ENCODE data around the gene GABBR2. TPM values are rescaled to one million over a fixed set of nuclear protein-coding genes. Genes with fewer than 3 reads are reported as not detected.
"Not testable (repeated sequence)": the region's sequence is repeated elsewhere in the genome, so short reads cannot be mapped to it uniquely, and the experiment has no call there.

GABBR2 gene
- total RNA-seq, 1 donor from 2014 or later: not detected

DNA sequence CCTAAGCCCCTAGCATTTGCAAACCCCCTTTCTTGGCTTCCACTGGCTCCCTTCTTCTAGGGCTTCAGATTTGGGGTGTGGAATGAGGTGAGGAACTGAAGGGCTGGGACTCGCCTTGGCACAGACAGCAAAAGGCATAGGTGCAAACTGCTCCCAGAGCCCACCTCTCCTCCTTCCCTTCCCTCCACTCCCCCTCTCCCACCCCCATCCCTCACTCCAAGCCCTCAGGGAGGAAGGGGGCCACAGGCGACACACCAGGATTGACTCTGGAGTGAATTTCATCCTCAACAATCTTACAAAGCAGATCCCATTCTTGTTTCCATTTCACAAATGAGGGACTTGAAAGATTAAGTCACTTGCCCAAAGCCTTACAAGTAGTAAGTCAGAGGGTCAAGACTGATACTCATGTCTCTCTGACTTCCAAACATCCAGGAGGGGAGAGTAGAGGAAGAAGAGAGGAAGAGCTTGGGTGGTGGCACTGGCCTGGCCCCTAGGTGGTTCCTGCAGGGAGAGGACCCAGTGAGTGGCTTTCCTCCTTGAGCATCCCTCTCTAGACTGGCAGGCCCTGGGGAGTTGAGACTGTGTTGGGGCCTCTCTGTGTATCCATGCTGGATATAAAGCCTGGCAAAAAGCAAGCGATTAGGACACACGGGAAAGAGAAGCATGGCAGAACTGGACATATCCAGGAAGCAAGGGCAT is 193.1 kb downstream of the GABBR2 start:
- H3K4me3 ChIP-seq (ENCODE audit: low read depth, low read length): no peak overlapping the region
- H3K27me3 ChIP-seq (ENCODE audit: control insufficient read depth, insufficient read depth, low read length): no peaks in the 10 kb centered on the region
- no peak for DNase-seq (ENCODE audit: low read depth)
- no peaks in the 10 kb centered on the region for H3K36me3 ChIP-seq (ENCODE audit: control insufficient read depth, insufficient read depth, low read length)
- no peak for FAIRE-seq
- TF ChIP-seq, protein P1, sequence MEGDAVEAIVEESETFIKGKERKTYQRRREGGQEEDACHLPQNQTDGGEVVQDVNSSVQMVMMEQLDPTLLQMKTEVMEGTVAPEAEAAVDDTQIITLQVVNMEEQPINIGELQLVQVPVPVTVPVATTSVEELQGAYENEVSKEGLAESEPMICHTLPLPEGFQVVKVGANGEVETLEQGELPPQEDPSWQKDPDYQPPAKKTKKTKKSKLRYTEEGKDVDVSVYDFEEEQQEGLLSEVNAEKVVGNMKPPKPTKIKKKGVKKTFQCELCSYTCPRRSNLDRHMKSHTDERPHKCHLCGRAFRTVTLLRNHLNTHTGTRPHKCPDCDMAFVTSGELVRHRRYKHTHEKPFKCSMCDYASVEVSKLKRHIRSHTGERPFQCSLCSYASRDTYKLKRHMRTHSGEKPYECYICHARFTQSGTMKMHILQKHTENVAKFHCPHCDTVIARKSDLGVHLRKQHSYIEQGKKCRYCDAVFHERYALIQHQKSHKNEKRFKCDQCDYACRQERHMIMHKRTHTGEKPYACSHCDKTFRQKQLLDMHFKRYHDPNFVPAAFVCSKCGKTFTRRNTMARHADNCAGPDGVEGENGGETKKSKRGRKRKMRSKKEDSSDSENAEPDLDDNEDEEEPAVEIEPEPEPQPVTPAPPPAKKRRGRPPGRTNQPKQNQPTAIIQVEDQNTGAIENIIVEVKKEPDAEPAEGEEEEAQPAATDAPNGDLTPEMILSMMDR (IDR thresholded peaks at IDR 0.05; ENCODE audit: insufficient read depth, low read length, severe bottlenecking): no peak

DNA sequence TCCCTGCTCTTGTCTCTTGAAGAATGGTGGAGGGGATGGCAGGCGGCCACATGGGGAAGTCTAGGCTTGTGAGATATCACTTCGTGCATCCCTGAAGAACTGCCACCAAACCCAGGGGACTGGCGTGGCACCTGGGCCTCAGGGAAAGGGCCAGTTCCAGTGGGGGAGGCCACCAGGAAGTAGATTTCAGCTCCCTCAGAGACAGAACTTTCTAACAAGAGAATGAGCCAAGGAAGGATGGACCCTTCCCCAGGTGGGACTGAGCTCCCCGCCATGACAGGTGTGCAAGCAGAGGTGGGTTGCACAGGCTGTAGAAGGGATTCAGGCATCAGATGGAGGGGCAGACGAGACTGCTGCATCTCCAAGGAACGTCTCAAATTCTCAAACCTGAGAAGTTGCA is 193.9 kb downstream of the GABBR2 start:
- TF ChIP-seq, protein P1 (IDR thresholded peaks at IDR 0.05; ENCODE audit: insufficient read depth, low read length, severe bottlenecking): no peak
- no peaks in the 10 kb centered on the region for H3K27me3 ChIP-seq (ENCODE audit: control insufficient read depth, insufficient read depth, low read length)
- DNase-seq (ENCODE audit: low read depth): no peak
- H3K36me3 ChIP-seq (ENCODE audit: control insufficient read depth, insufficient read depth, low read length): no peaks in the 10 kb centered on the region
- no peak for FAIRE-seq
- no peak overlapping the region for H3K4me3 ChIP-seq (ENCODE audit: low read depth, low read length)

DNA sequence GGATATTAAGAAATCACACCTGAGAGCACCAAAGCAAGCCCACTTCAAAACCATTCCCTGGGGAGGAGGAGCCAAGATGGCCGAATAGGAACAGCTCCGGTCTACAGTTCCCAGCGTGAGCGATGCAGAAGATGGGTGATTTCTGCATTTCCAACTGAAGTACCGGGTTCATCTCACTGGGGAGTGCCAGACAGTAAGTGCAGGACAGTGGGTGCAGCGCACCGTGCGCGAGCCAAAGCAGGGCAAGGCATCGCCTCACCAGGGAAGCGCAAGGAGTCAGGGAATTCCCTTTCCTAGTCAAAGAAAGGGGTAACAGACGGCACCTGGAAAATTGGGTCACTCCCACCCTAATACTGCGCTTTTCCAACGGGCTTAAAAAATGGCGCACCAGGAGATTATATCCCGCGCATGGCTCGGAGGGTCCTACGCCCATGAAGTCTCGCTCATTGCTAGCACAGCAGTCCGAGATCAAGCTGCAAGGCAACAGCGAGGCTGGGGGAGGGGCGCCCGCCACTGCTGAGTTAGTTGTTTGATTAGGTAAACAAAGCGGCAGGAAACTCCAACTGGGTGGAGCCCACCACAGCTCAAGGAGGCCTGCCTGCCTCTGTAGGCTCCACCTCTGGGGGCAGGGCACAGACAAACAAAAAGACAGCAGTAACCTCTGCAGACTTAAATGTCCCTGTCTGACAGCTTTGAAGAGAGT is 200.4 kb downstream of the GABBR2 start:
- not testable (repeated sequence) for H3K27me3 ChIP-seq (ENCODE audit: control insufficient read depth, insufficient read depth, low read length); H3K4me3 ChIP-seq (ENCODE audit: low read depth, low read length); DNase-seq (ENCODE audit: low read depth); FAIRE-seq; H3K36me3 ChIP-seq (ENCODE audit: control insufficient read depth, insufficient read depth, low read length)

DNA sequence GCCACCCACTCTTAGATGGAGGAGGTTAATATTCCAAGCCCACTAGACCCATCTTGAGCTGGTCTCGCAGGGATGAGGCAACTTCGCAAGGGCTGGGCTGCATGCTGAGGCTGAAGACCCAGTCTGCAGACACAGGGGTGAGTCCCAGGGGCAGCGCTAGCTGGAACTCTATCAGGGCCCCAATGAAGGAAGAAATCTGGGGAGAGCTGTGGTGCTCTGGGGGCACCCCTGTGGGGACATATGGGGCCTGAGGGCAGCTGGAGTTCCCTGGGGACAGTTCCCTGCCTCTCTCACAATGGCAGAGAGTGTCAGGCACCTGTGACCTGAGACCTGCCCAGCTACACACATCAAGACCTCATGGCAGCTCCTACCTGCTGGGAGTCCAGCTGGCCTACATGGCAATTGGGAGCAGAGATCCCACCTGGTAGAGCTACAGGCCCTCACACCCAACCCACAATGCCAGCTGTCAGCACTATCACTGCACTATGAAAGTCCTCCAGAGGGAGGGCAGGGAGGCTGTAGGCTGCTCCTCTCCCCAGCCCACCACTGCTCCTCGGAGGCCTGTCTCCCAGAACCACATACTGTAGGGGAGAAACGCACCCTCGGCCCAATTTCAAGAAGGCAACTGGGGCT is 202.2 kb downstream of the GABBR2 start:
- no peaks in the 10 kb centered on the region for H3K36me3 ChIP-seq (ENCODE audit: control insufficient read depth, insufficient read depth, low read length)
- DNase-seq (ENCODE audit: low read depth) (no peak), FAIRE-seq (no peak)
- TF ChIP-seq, protein P1 (IDR thresholded peaks at IDR 0.05; ENCODE audit: insufficient read depth, low read length, severe bottlenecking): no peak
- H3K27me3 ChIP-seq (ENCODE audit: control insufficient read depth, insufficient read depth, low read length): no peaks in the 10 kb centered on the region
- H3K4me3 ChIP-seq (ENCODE audit: low read depth, low read length): no peak overlapping the region

DNA sequence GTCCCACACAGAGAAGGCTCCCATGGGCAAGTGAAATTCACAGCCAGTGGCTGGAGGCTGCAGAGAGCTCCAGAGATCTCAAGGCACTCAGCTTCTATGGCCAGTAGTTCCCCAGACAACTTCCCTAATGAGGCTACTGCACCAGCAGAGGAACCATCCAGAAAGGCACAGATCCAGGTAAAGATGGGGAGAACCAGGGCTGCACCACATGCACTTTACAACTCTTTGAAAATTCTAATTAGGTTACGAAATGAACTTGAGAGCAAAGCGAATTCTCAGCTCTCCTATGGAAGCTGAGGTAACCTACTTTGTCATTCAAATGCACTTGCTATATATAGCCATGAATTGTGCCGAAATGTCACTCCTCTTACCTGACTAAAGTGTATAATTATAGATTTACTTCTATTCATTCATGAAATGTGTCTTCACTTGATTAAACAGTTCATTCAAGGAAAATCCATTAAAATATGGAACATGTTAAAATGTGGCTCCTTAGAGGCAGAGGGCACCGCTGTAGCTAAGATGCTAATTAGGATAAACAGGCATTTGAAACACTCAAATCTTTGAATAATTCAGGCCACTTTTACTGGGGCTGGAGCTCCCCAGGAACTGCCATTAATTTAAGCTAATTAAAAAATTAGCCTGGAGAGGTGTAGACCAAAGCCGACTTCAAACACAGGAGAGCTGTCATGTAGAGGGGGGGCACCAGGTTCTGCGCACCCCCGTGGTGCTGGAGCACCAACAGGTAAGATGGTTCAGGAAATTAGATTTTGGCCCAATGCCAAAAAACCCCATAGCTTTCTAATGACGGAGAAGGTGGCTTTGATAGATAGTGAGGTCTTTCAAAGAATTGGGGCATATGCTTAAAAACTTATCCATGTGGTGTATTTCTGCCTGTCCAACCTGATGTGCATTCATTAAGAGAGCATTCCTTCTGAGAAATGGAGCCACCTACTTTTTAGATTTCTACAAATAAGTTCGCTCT is 204.1 kb downstream of the GABBR2 start:
- Histone ChIP-seq H3K36me3 (ENCODE audit: control insufficient read depth, insufficient read depth, low read length) (no peaks in the 10 kb centered on the region), H3K4me3 (ENCODE audit: low read depth, low read length) (no peak overlapping the region), H3K27me3 (ENCODE audit: control insufficient read depth, insufficient read depth, low read length) (no peaks in the 10 kb centered on the region)
- FAIRE-seq: no peak
- no peak for DNase-seq (ENCODE audit: low read depth)
- TF ChIP-seq, protein P1 (IDR thresholded peaks at IDR 0.05; ENCODE audit: insufficient read depth, low read length, severe bottlenecking): no peak

Data from bronchial epithelial cell (primary cell).